Endothelial cell of umbilical vein (primary cell): Measurements from ENCODE around the gene NXPH1. TPM values are rescaled to one million over a fixed set of nuclear protein-coding genes. Genes with fewer than 3 reads are reported as not detected.

ENCODE experiments used
- BruUV-seq: library from RNA; stranded (reverse); fragments of 400-500 nt; replicated peaks from 2 replicates; lab custom pipeline; 2021; lab: Mats Ljungman, UMichigan
- CTCF ChIA-PET: fragments of 300-600, 350-600 bp; sonication (Branson Sonifier 250); formaldehyde crosslinking; loops from one replicate; lab custom pipeline; 2021; ENCODE audit warnings: antibody characterized with exemption, inconsistent platforms; lab: Charles Lee
- POLR2A ChIA-PET: fragments of 300-600, 350-600 bp; sonication (Branson Sonifier 250); formaldehyde crosslinking; loops from one replicate; lab custom pipeline; 2021; ENCODE audit warnings: antibody characterized with exemption, inconsistent platforms; lab: Charles Lee
- DNase-seq: peaks from one replicate; pipeline ENCODE4 v3.0.0-alpha.2; 2011; ENCODE audit warnings: low read depth, low spot score
- FAIRE-seq: peaks from 2 replicates; lab custom pipeline; 2011; peaks lifted over from hg19 to GRCh38; lab: Jason Lieb, UNC
- H2AFZ ChIP-seq: 2 replicates; pipeline ENCODE4 v1.6.0; 2012; ENCODE audit warnings: low read depth, low read length, control low read depth, inconsistent platforms
- H3K27ac ChIP-seq: 2 replicates; pipeline ENCODE4 v1.5.1; 2011; ENCODE audit warnings: low read depth, mild to moderate bottlenecking, control low read depth, low read length, moderate library complexity; ENCODE audit not compliant: insufficient read depth
- H3K27me3 ChIP-seq, 2 experiments: 2 replicates each; pipeline versions ENCODE4 v1.6.0 to v1.6.1; 2011; ENCODE audit warnings: low read length in 2 of 2, mixed read lengths in 1 of 2; ENCODE audit not compliant: control insufficient read depth in 2 of 2, insufficient read depth in 2 of 2
- H3K36me3 ChIP-seq, 2 experiments: 2 replicates in 1 of 2; 3 replicates in 1 of 2; pipeline ENCODE4 v1.5.1; 2011; ENCODE audit warnings: low read length in 2 of 2, mild to moderate bottlenecking in 1 of 2, moderate library complexity in 1 of 2; ENCODE audit not compliant: control insufficient read depth in 2 of 2, insufficient read depth in 2 of 2; ENCODE audit errors: extremely low read depth in 1 of 2
- H3K4me1 ChIP-seq: 3 replicates; pipeline ENCODE4 v1.5.1; 2011; ENCODE audit warnings: mild to moderate bottlenecking, low read length; ENCODE audit not compliant: control insufficient read depth, insufficient read depth; ENCODE audit errors: extremely low read depth
- H3K4me2 ChIP-seq: 2 replicates; pipeline ENCODE4 v1.6.1; 2011; ENCODE audit warnings: low read length, control low read depth, mixed read lengths; ENCODE audit not compliant: insufficient read depth
- H3K4me3 ChIP-seq, 3 experiments: fragments of 200-600 bp in 1 of 3; sonication (generic), shearing (Covaris generic) in 1 of 3; replicated peaks in 1 of 3; 2 replicates each; pipeline ENCODE4 v1.5.1; 2011 to 2016; ENCODE audit warnings: control low read depth in 3 of 3, low read length in 3 of 3, mild to moderate bottlenecking in 2 of 3, inconsistent platforms in 1 of 3, low read depth in 1 of 3, moderate library complexity in 1 of 3; ENCODE audit not compliant: insufficient read depth in 1 of 3
- H3K79me2 ChIP-seq: 2 replicates; pipeline ENCODE4 v1.6.0; 2012; ENCODE audit warnings: low read length, inconsistent platforms; ENCODE audit not compliant: control insufficient read depth, insufficient read depth
- H3K9ac ChIP-seq: replicated peaks from 2 replicates; pipeline ENCODE3; 2011; ENCODE audit warnings: low read length, control low read depth; ENCODE audit not compliant: insufficient read depth; ENCODE audit errors: extremely low read depth
- H3K9me1 ChIP-seq: replicated peaks from 3 replicates; pipeline ENCODE4 v1.6.0; 2011; ENCODE audit warnings: mild to moderate bottlenecking, low read length; ENCODE audit not compliant: control insufficient read depth, insufficient read depth; ENCODE audit errors: extremely low read depth
- H3K9me3 ChIP-seq: replicated peaks from 2 replicates; pipeline ENCODE4 v1.5.1; 2012; ENCODE audit warnings: low read length, inconsistent platforms; ENCODE audit not compliant: control insufficient read depth, insufficient read depth
- H4K20me1 ChIP-seq: replicated peaks from 2 replicates; pipeline ENCODE3; 2011; ENCODE audit warnings: mild to moderate bottlenecking, low read length; ENCODE audit not compliant: control insufficient read depth, insufficient read depth; ENCODE audit errors: extremely low read depth
- CTCF ChIP-seq, 2 donors: IDR thresholded peaks; 1 replicate in 1 of 2; 2 replicates in 1 of 2; pipeline ENCODE4 v1.5.1; 2011; ENCODE audit warnings: low read length in 2 of 2, mild to moderate bottlenecking in 2 of 2, moderate library complexity in 2 of 2, control low read depth in 1 of 2, inconsistent platforms in 1 of 2, low read depth in 1 of 2; ENCODE audit not compliant: insufficient read depth in 1 of 2; ENCODE audit errors: extremely low read depth in 1 of 2
- EZH2 ChIP-seq: IDR thresholded peaks from 2 replicates; pipeline ENCODE4 v1.6.1; 2012; ENCODE audit warnings: borderline replicate concordance, low read depth, mild to moderate bottlenecking, moderate library complexity, low read length, inconsistent platforms; ENCODE audit not compliant: severe bottlenecking
- FOS ChIP-seq: IDR thresholded peaks from 2 replicates; pipeline ENCODE4 v1.6.1; 2011; ENCODE audit warnings: mild to moderate bottlenecking, low read length, moderate library complexity, borderline replicate concordance; ENCODE audit not compliant: insufficient read depth
- GATA2 ChIP-seq: IDR thresholded peaks from 2 replicates; pipeline ENCODE4 v1.7.0; 2011; ENCODE audit warnings: low read depth, mild to moderate bottlenecking, moderate library complexity, mixed read lengths, low read length; ENCODE audit not compliant: insufficient read length, insufficient read depth
- JUN ChIP-seq: IDR thresholded peaks from 2 replicates; pipeline ENCODE4 v1.6.1; 2011; ENCODE audit warnings: borderline replicate concordance, low read depth; ENCODE audit not compliant: insufficient read length, insufficient read depth
- MAX ChIP-seq: IDR thresholded peaks from 2 replicates; pipeline ENCODE4 v1.6.1; 2011; ENCODE audit not compliant: insufficient read depth, insufficient read length
- MYC ChIP-seq: IDR thresholded peaks from one replicate; pipeline ENCODE4 v1.6.1; 2011; ENCODE audit warnings: mild to moderate bottlenecking, low read depth, low read length
- POLR2A ChIP-seq: IDR thresholded peaks from 2 replicates; pipeline ENCODE4 v1.6.1; 2012; ENCODE audit warnings: low read depth, mild to moderate bottlenecking, control low read depth, low read length
- POLR2AphosphoS5 ChIP-seq: IDR thresholded peaks from 2 replicates; pipeline ENCODE4 v1.6.1; 2012; ENCODE audit warnings: low read depth, mild to moderate bottlenecking, control low read depth, low read length, moderate library complexity; ENCODE audit not compliant: insufficient read depth
- dilution Hi-C: fragments of 300-500 bp; cut with MboI; formaldehyde crosslinking; loops from one replicate; pipeline ENCODE4 v1.15.0; 2019; ENCODE audit warnings: low sequenced_read_pairs; ENCODE audit not compliant: extremely low pct_ligation_motif_present
- intact Hi-C: fragments of 100-400 bp; cut with micrococcal nuclease; formaldehyde crosslinking; loops from one replicate; pipeline ENCODE4 v1.10.0; 2022
- polyA plus RNA-seq, 4 experiments: library from polyadenylated mRNA; depleted of rRNA in 3 of 4; stranded (reverse) in 3 of 4; unstranded in 1 of 4; fragments of >200 nt; gene quantifications; 2 replicates each; pipeline versions ENCODE4 v1.2.1 to v1.2.3, GENCODE V29; 2011 to 2012; ENCODE audit warnings: missing spikeins in 1 of 4
- total RNA-seq: library from RNA; stranded (reverse); gene quantifications from 2 replicates; pipeline ENCODE4 v1.2.3, GENCODE V29; 2021

The NXPH1 gene
- total and polyA plus RNA-seq, 2 donors (not counting 3 experiments of a cell fraction or from before 2014, with no cell fraction given): not detected

GRCh38 chr7:8747338-8747737, 313.9 kb downstream of the NXPH1 start:
- Histone ChIP-seq H3K27me3 (no peaks in the 10 kb centered on the region), H3K4me3 (no peak overlapping the region), H3K9ac (no peak overlapping the region), H3K27ac (no peak overlapping the region), H3K36me3 (no peaks in the 10 kb centered on the region), H2AFZ (no peak overlapping the region), H3K4me2 (no peak overlapping the region), H3K9me1 (no peaks in the 10 kb centered on the region), H4K20me1 (no peaks in the 10 kb centered on the region), H3K4me1 (no peaks in the 10 kb centered on the region), H3K79me2 (no peaks in the 10 kb centered on the region), H3K9me3 (peaks cover 1% of the 10 kb centered on the region)
- POLR2A ChIA-PET: no interaction called here
- CTCF ChIA-PET: no interaction called here
- no peak for FAIRE-seq
- no peak for DNase-seq
- intact Hi-C loops: no loop called here
- BruUV-seq: no TSS peak
- dilution Hi-C loops: no loop called here
- no peak for TF ChIP-seq POLR2AphosphoS5
- TF ChIP-seq MYC: no peak
- no peak for TF ChIP-seq GATA2
- no peak for TF ChIP-seq JUN
- TF ChIP-seq MAX: no peak
- TF ChIP-seq CTCF (IDR thresholded peaks at IDR 0.05; ENCODE audit: extremely low read depth in 1 of 2, insufficient read depth in 1 of 2, low read depth in 1 of 2, low read length in 2 of 2): no peak
- TF ChIP-seq POLR2A: no peak
- TF ChIP-seq FOS: no peak
- no peak for TF ChIP-seq EZH2
